Activated T-cell treated with anti-CD3 and anti-CD28 coated beads, Interleukin-2, amount 50 U/mL, for 24 hours (primary cell): Measurements from ENCODE around the gene PRR7.

ENCODE experiments used
- DNase-seq: peaks from one replicate; pipeline ENCODE4 v3.0.0-alpha.2; 2020
- H3K27ac Mint-ChIP-seq: 2 replicates; pipeline ENCODE4 v1.8.0; 2020; ENCODE audit warnings: mild to moderate bottlenecking, mixed read lengths
- H3K27me3 Mint-ChIP-seq: 2 replicates; pipeline ENCODE4 v1.8.0; 2020; ENCODE audit warnings: mixed read lengths
- H3K36me3 Mint-ChIP-seq: 2 replicates; pipeline ENCODE4 v1.8.0; 2020; ENCODE audit warnings: low read depth, mixed read lengths
- H3K4me1 Mint-ChIP-seq: 2 replicates; pipeline ENCODE4 v1.8.0; 2020; ENCODE audit warnings: low read depth, mixed read lengths
- H3K4me3 Mint-ChIP-seq: 2 replicates; pipeline ENCODE4 v1.8.0; 2020; ENCODE audit warnings: mild to moderate bottlenecking, moderate library complexity, mixed read lengths
- H3K9me3 Mint-ChIP-seq: 2 replicates; pipeline ENCODE4 v1.8.0; 2020; ENCODE audit warnings: mixed read lengths

The PRR7 gene

GRCh38 chr5:177459357-177459756, 12.7 kb downstream of the PRR7 start:
- Mint-ChIP-seq H3K27ac (peak overlapping the region; percentile 18), H3K4me3 (no peak overlapping the region), H3K27me3 (no peaks in the 10 kb centered on the region), H3K4me1 (peaks cover 16% of the 10 kb centered on the region), H3K36me3 (peaks cover 23% of the 10 kb centered on the region), H3K9me3 (no peaks in the 10 kb centered on the region)
- DNase-seq, result no peak

- H3K9me3 Mint-ChIP-seq, result no peaks in the 10 kb centered on the region
- H3K27ac Mint-ChIP-seq, result peak overlapping the region; percentile 3
- peaks cover 16% of the 10 kb centered on the region for H3K4me1 Mint-ChIP-seq
- no peak for DNase-seq
- H3K27me3 Mint-ChIP-seq, result no peaks in the 10 kb centered on the region
- peaks cover 23% of the 10 kb centered on the region for H3K36me3 Mint-ChIP-seq
- no peak overlapping the region for H3K4me3 Mint-ChIP-seq
Measured at GRCh38 chr5:177459819-177460628, 13.4 kb downstream of the PRR7 start.

- Mint-ChIP-seq H3K36me3 (peaks cover 38% of the 10 kb centered on the region), H3K9me3 (no peaks in the 10 kb centered on the region), H3K4me3 (no peak overlapping the region), H3K27me3 (no peaks in the 10 kb centered on the region), H3K4me1 (peaks cover 10% of the 10 kb centered on the region), H3K27ac (peak overlapping the region; percentile 44)
- DNase-seq, result no peak
Measured at GRCh38 chr5:177462021-177462670, 15.5 kb downstream of the PRR7 start.

- Mint-ChIP-seq H3K4me1 (peaks cover 7% of the 10 kb centered on the region), H3K36me3 (peaks cover 48% of the 10 kb centered on the region), H3K27ac (no peak overlapping the region), H3K27me3 (no peaks in the 10 kb centered on the region), H3K4me3 (no peak overlapping the region), H3K9me3 (no peaks in the 10 kb centered on the region)
- DNase-seq, result no peak
Measured at GRCh38 chr5:177465044-177465443, 18.4 kb downstream of the PRR7 start.

- peaks cover 20% of the 10 kb centered on the region for H3K4me1 Mint-ChIP-seq
Measured at GRCh38 chr5:177466861-177467260, 20.2 kb downstream of the PRR7 start.

GRCh38 chr5:177467436-177467835, 20.8 kb downstream of the PRR7 start:
- peaks cover 19% of the 10 kb centered on the region for H3K4me1 Mint-ChIP-seq
- DNase-seq, result no peak
- H3K36me3 Mint-ChIP-seq, result peaks cover 54% of the 10 kb centered on the region
- no peaks in the 10 kb centered on the region for H3K27me3 Mint-ChIP-seq
- no peak overlapping the region for H3K4me3 Mint-ChIP-seq
- no peak overlapping the region for H3K27ac Mint-ChIP-seq
- no peaks in the 10 kb centered on the region for H3K9me3 Mint-ChIP-seq

More at GRCh38 chr5:177466861-177467260, 20.2 kb downstream of the PRR7 start:
- no peaks in the 10 kb centered on the region for H3K9me3 Mint-ChIP-seq
- H3K27ac Mint-ChIP-seq, result no peak overlapping the region
- no peak overlapping the region for H3K4me3 Mint-ChIP-seq
- no peak for DNase-seq
- peaks cover 50% of the 10 kb centered on the region for H3K36me3 Mint-ChIP-seq
- H3K27me3 Mint-ChIP-seq, result no peaks in the 10 kb centered on the region

GRCh38 chr5:177468329-177468684, 21.7 kb downstream of the PRR7 start:
- DNase-seq, result no peak
- no peak overlapping the region for H3K4me3 Mint-ChIP-seq

GRCh38 chr5:177468685-177469628, 22.3 kb downstream of the PRR7 start:
- Mint-ChIP-seq H3K4me3 (no peak overlapping the region), H3K36me3 (peaks cover 51% of the 10 kb centered on the region), H3K27me3 (peaks cover 2% of the 10 kb centered on the region), H3K9me3 (no peaks in the 10 kb centered on the region), H3K27ac (no peak overlapping the region), H3K4me1 (peaks cover 19% of the 10 kb centered on the region)
- DNase-seq, result no peak

More at GRCh38 chr5:177468329-177468684, 21.7 kb downstream of the PRR7 start:
- Mint-ChIP-seq H3K27ac (no peak overlapping the region), H3K27me3 (no peaks in the 10 kb centered on the region), H3K4me1 (peaks cover 17% of the 10 kb centered on the region), H3K36me3 (peaks cover 54% of the 10 kb centered on the region), H3K9me3 (no peaks in the 10 kb centered on the region)

GRCh38 chr5:177469750-177470525, 23.3 kb downstream of the PRR7 start:
- peaks cover 27% of the 10 kb centered on the region for H3K4me1 Mint-ChIP-seq

GRCh38 chr5:177470759-177471536, 24.3 kb downstream of the PRR7 start:
- peak overlapping the region; percentile 78 for H3K4me3 Mint-ChIP-seq
- H3K27ac Mint-ChIP-seq, result peak overlapping the region; percentile 84
- peaks cover 41% of the 10 kb centered on the region for H3K36me3 Mint-ChIP-seq
- H3K9me3 Mint-ChIP-seq, result no peaks in the 10 kb centered on the region
- no peak for DNase-seq
- H3K27me3 Mint-ChIP-seq, result peaks cover 5% of the 10 kb centered on the region
- peaks cover 37% of the 10 kb centered on the region for H3K4me1 Mint-ChIP-seq

More at GRCh38 chr5:177469750-177470525, 23.3 kb downstream of the PRR7 start:
- no peak overlapping the region for H3K27ac Mint-ChIP-seq
- peaks cover 5% of the 10 kb centered on the region for H3K27me3 Mint-ChIP-seq
- H3K36me3 Mint-ChIP-seq, result peaks cover 51% of the 10 kb centered on the region
- H3K4me3 Mint-ChIP-seq, result no peak overlapping the region
- DNase-seq, result no peak
- no peaks in the 10 kb centered on the region for H3K9me3 Mint-ChIP-seq

GRCh38 chr5:177471610-177472356, 25.2 kb downstream of the PRR7 start:
- H3K27ac Mint-ChIP-seq, result peak overlapping the region; percentile 84
- DNase-seq, result no peak

GRCh38 chr5:177472460-177473442, 26.1 kb downstream of the PRR7 start:
- H3K4me3 Mint-ChIP-seq, result peak overlapping the region; percentile 78
- no peaks in the 10 kb centered on the region for H3K9me3 Mint-ChIP-seq
- peak overlapping the region; percentile 82 for H3K27ac Mint-ChIP-seq
- DNase-seq, result peak; percentile 80
- H3K4me1 Mint-ChIP-seq, result peaks cover 48% of the 10 kb centered on the region
- H3K36me3 Mint-ChIP-seq, result peaks cover 25% of the 10 kb centered on the region
- H3K27me3 Mint-ChIP-seq, result peaks cover 5% of the 10 kb centered on the region

More at GRCh38 chr5:177471610-177472356, 25.2 kb downstream of the PRR7 start:
- Mint-ChIP-seq H3K27me3 (peaks cover 5% of the 10 kb centered on the region), H3K4me1 (peaks cover 45% of the 10 kb centered on the region), H3K36me3 (peaks cover 33% of the 10 kb centered on the region), H3K9me3 (no peaks in the 10 kb centered on the region), H3K4me3 (peak overlapping the region; percentile 78)
